Lower lobe of right lung (tissue), 2 donors: ENCODE measurements around the gene BLM. TPM values are rescaled to one million over a fixed set of nuclear protein-coding genes. Genes with fewer than 3 reads are reported as not detected.

Source experiments
- ATAC-seq, 2 donors: fragments of 200-7000 bp; cut with Tn5 transposase; one replicate each; pipeline ENCODE4 v1.9.1; 2020 to 2022; ENCODE audit warnings: mild to moderate bottlenecking in 2 of 2, moderate library complexity in 2 of 2
- DNase-seq: peaks from one replicate; pipeline ENCODE4 v3.0.0-alpha.2; 2020
- H3K27ac ChIP-seq: fragments of 200-600 bp; one replicate; pipeline ENCODE4 v1.8.0; 2022
- H3K27me3 ChIP-seq: fragments of 200-600 bp; one replicate; pipeline ENCODE4 v1.8.0; 2022; ENCODE audit warnings: low read depth
- H3K36me3 ChIP-seq: fragments of 200-600 bp; one replicate; pipeline ENCODE4 v1.8.0; 2022; ENCODE audit warnings: mild to moderate bottlenecking
- H3K4me1 ChIP-seq: fragments of 200-600 bp; one replicate; pipeline ENCODE4 v1.8.0; 2022
- H3K4me3 ChIP-seq: fragments of 200-600 bp; one replicate; pipeline ENCODE4 v1.8.0; 2022; ENCODE audit warnings: mild to moderate bottlenecking
- H3K9me3 ChIP-seq: fragments of 200-600 bp; one replicate; pipeline ENCODE4 v1.8.0; 2022
- intact Hi-C: fragments of 100-400 bp; cut with DNase I; formaldehyde crosslinking; loops from one replicate; pipeline ENCODE4 v1.11.0; 2022
- total RNA-seq: library from RNA; stranded (reverse); fragmentation: NEBNext Ultra II Directional; extraction: Animal tissue kit (Norgen Biotek cat#: 25700); gene quantifications from one replicate; pipeline ENCODE4 v1.2.1, GENCODE V29; 2021
- TF ChIP-seq, protein P1 (sequence below): fragments of 200-600 bp; IDR thresholded peaks from one replicate; pipeline ENCODE4 v1.8.0; 2022; ENCODE audit warnings: antibody characterized with exemption, mild to moderate bottlenecking
- donor health status: DM: no; HTN: yes; CAD: no; lungs with severe emphysema.

BLM gene
- total RNA-seq, 1 donor from 2014 or later, result 2.0 TPM

GRCh38 chr15:90817117-90818057 lies 100.2 kb downstream of the BLM start:
- H3K4me1 ChIP-seq, result peaks cover 8% of the 10 kb centered on the region
- intact Hi-C loops, result no loop called here
- H3K27ac ChIP-seq, result no peak overlapping the region
- H3K9me3 ChIP-seq, result no peaks in the 10 kb centered on the region
- no peak for DNase-seq
- no peaks in the 10 kb centered on the region for H3K36me3 ChIP-seq
- TF ChIP-seq, protein P1, sequence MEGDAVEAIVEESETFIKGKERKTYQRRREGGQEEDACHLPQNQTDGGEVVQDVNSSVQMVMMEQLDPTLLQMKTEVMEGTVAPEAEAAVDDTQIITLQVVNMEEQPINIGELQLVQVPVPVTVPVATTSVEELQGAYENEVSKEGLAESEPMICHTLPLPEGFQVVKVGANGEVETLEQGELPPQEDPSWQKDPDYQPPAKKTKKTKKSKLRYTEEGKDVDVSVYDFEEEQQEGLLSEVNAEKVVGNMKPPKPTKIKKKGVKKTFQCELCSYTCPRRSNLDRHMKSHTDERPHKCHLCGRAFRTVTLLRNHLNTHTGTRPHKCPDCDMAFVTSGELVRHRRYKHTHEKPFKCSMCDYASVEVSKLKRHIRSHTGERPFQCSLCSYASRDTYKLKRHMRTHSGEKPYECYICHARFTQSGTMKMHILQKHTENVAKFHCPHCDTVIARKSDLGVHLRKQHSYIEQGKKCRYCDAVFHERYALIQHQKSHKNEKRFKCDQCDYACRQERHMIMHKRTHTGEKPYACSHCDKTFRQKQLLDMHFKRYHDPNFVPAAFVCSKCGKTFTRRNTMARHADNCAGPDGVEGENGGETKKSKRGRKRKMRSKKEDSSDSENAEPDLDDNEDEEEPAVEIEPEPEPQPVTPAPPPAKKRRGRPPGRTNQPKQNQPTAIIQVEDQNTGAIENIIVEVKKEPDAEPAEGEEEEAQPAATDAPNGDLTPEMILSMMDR, result no peak
- no peak overlapping the region for H3K4me3 ChIP-seq
- ATAC-seq, result no peak
- H3K27me3 ChIP-seq, result no peaks in the 10 kb centered on the region

- H3K9me3 ChIP-seq, result no peaks in the 10 kb centered on the region
- TF ChIP-seq, protein P1, result peak; percentile 14
- H3K4me3 ChIP-seq, result no peak overlapping the region
- ATAC-seq (peak; percentile 40 to 51), DNase-seq (peak; percentile 65)
- H3K36me3 ChIP-seq, result no peaks in the 10 kb centered on the region
- H3K27ac ChIP-seq, result no peak overlapping the region
- no peaks in the 10 kb centered on the region for H3K27me3 ChIP-seq
- intact Hi-C loops, result no loop called here
- H3K4me1 ChIP-seq, result no peaks in the 10 kb centered on the region
Observed at GRCh38 chr15:90818251-90819210, 101.4 kb downstream of the BLM start.

- no peak overlapping the region for H3K27ac ChIP-seq
- intact Hi-C loops, result no loop called here
- DNase-seq, result no peak
- no peaks in the 10 kb centered on the region for H3K36me3 ChIP-seq
- no peak overlapping the region for H3K4me3 ChIP-seq
- no peaks in the 10 kb centered on the region for H3K4me1 ChIP-seq
- peak in 1 of 2 donors; percentile 28 for ATAC-seq
- TF ChIP-seq, protein P1, result no peak
- H3K27me3 ChIP-seq, result no peaks in the 10 kb centered on the region
- no peaks in the 10 kb centered on the region for H3K9me3 ChIP-seq
Observed at GRCh38 chr15:90819390-90819789, 102.2 kb downstream of the BLM start.

DNA sequence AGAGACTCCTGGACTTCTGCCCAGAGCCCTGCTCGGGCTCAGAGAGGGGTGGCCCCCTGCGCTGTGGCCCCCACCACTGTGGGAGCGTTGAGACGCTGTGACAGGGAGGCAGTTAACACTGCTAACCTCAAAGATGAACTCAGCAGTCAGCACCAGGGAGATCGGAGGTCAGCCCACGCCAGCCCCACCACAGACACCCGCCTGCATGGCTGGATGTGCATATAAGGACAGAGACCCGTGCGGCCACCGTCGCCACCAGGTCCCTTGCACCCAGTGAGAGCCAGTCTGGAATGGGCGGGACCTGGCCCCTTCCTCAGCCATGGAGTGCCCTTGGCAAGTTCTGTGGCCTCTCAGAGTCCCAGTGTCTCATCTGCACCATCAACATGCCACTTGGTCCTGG lies 102.7 kb downstream of the BLM start:
- DNase-seq (no peak), ATAC-seq (peak in 1 of 2 donors; percentile 20)
- H3K27me3 ChIP-seq, result no peaks in the 10 kb centered on the region
- intact Hi-C loops, result no loop called here
- TF ChIP-seq, protein P1, result no peak
- no peak overlapping the region for H3K4me3 ChIP-seq
- H3K4me1 ChIP-seq, result no peaks in the 10 kb centered on the region
- H3K27ac ChIP-seq, result no peak overlapping the region
- no peaks in the 10 kb centered on the region for H3K36me3 ChIP-seq
- no peaks in the 10 kb centered on the region for H3K9me3 ChIP-seq

GRCh38 chr15:90820481-90820880 lies 103.3 kb downstream of the BLM start:
- intact Hi-C loops, result no loop called here
- DNase-seq, result no peak
- ATAC-seq, result no peak
- H3K27ac ChIP-seq, result no peak overlapping the region
- H3K4me1 ChIP-seq, result no peaks in the 10 kb centered on the region
- H3K36me3 ChIP-seq, result no peaks in the 10 kb centered on the region
- H3K27me3 ChIP-seq, result no peaks in the 10 kb centered on the region
- no peaks in the 10 kb centered on the region for H3K9me3 ChIP-seq
- TF ChIP-seq, protein P1, result no peak
- H3K4me3 ChIP-seq, result no peak overlapping the region
